K562 (cell line): ENCODE results near the gene SH3YL1. TPM values are rescaled to one million over a fixed set of nuclear protein-coding genes. Genes with fewer than 3 reads are reported as not detected.

ENCODE experiments used
- CCNT2 ChIP-seq: IDR thresholded peaks from 2 replicates; pipeline ENCODE4 v1.6.1; 2011; ENCODE audit warnings: borderline replicate concordance, low read depth, mild to moderate bottlenecking, moderate library complexity, mixed read lengths, low read length; ENCODE audit not compliant: insufficient read length; ENCODE audit errors: extremely low read depth
- POLR2G ChIP-seq: fragments of 200-400 bp; formaldehyde crosslinking; IDR thresholded peaks from 2 replicates; pipeline ENCODE4 v1.6.1; 2017; ENCODE audit warnings: low read depth, mild to moderate bottlenecking, antibody characterized with exemption, low read length, moderate library complexity
- RBFOX2 ChIP-seq: fragments of 200-400 bp; formaldehyde crosslinking; IDR thresholded peaks from 2 replicates; pipeline ENCODE4 v1.6.1; 2017; ENCODE audit warnings: low read depth, mild to moderate bottlenecking, low read length, moderate library complexity
- SRSF7 ChIP-seq: fragments of 200-400 bp; formaldehyde crosslinking; optimal IDR thresholded peaks from 2 replicates; pipeline ENCODE3; 2017; ENCODE audit warnings: mild to moderate bottlenecking, low read depth, low read length
- TCFL5 ChIP-seq: fragments of 250-450 bp; sonication (Bioruptor Pico); conservative IDR thresholded peaks from 2 replicates; pipeline ENCODE4 v1.6.1; 2021; ENCODE audit warnings: mild to moderate bottlenecking, moderate library complexity, matching md5 sums
- TRIM24 ChIP-seq, 2 experiments: fragments of 450-650 bp; IDR thresholded peaks; 2 replicates each; pipeline ENCODE4 v1.6.1; 2016
- polyA plus RNA-seq, 8 experiments: library from polyadenylated mRNA; depleted of rRNA in 4 of 8; stranded (reverse) in 5 of 8; unstranded in 3 of 8; fragments of >200 nt; fragmentation: Nextera tagmentation in 2 of 8; fragmentation: Illumina TruSeq in 1 of 8; extraction: Ambion mirVana in 2 of 8; extraction: Trizol in 1 of 8; gene quantifications; 2 replicates each; pipeline versions ENCODE4 v1.2.1 to v1.2.3, GENCODE V29; 2011 to 2014; ENCODE audit warnings: inconsistent platforms in 1 of 8, missing spikeins in 1 of 8
- total RNA-seq, 7 experiments: library from RNA; depleted of rRNA in 6 of 7; stranded (reverse); fragments of >200 nt in 6 of 7; fragmentation: Illumina TruSeq in 2 of 7; extraction: Trizol in 2 of 7; gene quantifications; 2 replicates each; pipeline versions ENCODE4 v1.2.1 to v1.2.3, GENCODE V29; 2011 to 2021; ENCODE audit warnings: low replicate concordance in 1 of 7
- TF ChIP-seq, protein P1 (sequence below): sonication (generic); formaldehyde crosslinking; IDR thresholded peaks from 2 replicates; pipeline ENCODE4 v1.8.1; 2023; ENCODE audit warnings: mild to moderate bottlenecking, missing genetic modification reagents
- TF ChIP-seq, protein P2 (sequence below): sonication (generic); formaldehyde crosslinking; IDR thresholded peaks from 2 replicates; pipeline ENCODE4 v1.8.0; 2022; ENCODE audit warnings: missing genetic modification reagents, mild to moderate bottlenecking, moderate library complexity, borderline replicate concordance
- TF ChIP-seq, protein P3 (sequence below): fragments of 250-450 bp; sonication (Bioruptor Pico); IDR thresholded peaks from 2 replicates; pipeline ENCODE4 v1.5.0; 2020; ENCODE audit warnings: mild to moderate bottlenecking, borderline replicate concordance
- TF ChIP-seq, protein P4 (sequence below): fragments of 450-650 bp; IDR thresholded peaks from 2 replicates; pipeline ENCODE4 v1.6.1; 2016; ENCODE audit warnings: low read depth, mild to moderate bottlenecking, moderate library complexity

The SH3YL1 gene
- total and polyA plus RNA-seq, 9 of the 15 experiments (the other 6 are each of a cell fraction or from before 2014, with no cell fraction given), result 3.9 to 7.8 (median 5.3) TPM

DNA sequence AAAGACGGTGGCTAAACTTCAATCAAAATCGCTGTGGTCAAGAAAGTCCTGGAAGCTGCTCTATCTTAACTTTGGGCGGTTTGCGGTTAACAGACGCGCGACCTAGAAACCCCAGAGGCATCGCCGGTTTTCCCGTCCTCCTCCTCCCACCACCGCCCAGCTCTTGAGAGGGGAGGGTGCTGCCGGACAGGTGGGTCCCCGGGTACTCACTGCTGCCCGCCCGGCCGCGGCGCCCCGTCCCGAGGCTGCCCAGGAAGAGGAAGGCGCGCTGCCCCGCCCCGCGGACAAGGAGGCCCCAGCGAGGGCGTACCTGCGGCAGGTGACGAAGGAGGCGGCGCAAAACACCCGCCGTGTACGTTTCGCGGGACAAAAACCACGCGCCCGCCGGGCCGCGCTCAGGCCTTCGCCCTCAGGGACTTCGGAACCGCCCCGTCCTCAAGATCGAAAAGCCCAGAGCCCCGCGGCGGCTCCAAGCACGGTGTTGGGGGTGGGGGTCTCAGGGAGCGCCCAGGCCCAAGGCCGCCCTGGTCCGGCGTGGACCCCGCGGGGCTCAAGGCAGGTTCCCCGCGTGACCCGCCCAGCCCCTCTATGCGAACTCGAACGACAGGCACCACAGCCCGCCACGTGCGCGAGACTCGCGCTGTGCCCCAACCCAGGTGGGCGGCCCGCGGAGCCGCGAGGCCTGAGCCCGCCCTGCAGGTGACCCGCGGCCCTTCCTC is at the start of gene SH3YL1 (continued):
- TF ChIP-seq RBFOX2 (no peak), POLR2G (0 out of 2 replicates have a peak, but pooled peaks have one; percentile 31), CCNT2 (no peak), TCFL5 (CRISPR knock-in tag) (no peak), SRSF7 (peak; percentile 58), TRIM24 (IDR thresholded peaks at IDR 0.05) (no peak)
- TF ChIP-seq, protein P1, sequence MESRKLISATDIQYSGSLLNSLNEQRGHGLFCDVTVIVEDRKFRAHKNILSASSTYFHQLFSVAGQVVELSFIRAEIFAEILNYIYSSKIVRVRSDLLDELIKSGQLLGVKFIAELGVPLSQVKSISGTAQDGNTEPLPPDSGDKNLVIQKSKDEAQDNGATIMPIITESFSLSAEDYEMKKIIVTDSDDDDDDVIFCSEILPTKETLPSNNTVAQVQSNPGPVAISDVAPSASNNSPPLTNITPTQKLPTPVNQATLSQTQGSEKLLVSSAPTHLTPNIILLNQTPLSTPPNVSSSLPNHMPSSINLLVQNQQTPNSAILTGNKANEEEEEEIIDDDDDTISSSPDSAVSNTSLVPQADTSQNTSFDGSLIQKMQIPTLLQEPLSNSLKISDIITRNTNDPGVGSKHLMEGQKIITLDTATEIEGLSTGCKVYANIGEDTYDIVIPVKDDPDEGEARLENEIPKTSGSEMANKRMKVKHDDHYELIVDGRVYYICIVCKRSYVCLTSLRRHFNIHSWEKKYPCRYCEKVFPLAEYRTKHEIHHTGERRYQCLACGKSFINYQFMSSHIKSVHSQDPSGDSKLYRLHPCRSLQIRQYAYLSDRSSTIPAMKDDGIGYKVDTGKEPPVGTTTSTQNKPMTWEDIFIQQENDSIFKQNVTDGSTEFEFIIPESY (CRISPR knock-in tag), result peak; percentile 97
- TF ChIP-seq, protein P2, sequence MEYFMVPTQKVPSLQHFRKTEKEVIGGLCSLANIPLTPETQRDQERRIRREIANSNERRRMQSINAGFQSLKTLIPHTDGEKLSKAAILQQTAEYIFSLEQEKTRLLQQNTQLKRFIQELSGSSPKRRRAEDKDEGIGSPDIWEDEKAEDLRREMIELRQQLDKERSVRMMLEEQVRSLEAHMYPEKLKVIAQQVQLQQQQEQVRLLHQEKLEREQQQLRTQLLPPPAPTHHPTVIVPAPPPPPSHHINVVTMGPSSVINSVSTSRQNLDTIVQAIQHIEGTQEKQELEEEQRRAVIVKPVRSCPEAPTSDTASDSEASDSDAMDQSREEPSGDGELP (CRISPR knock-in tag), result 0 out of 2 replicates have a peak, but pooled peaks have one; percentile 15
- TF ChIP-seq, protein P3, sequence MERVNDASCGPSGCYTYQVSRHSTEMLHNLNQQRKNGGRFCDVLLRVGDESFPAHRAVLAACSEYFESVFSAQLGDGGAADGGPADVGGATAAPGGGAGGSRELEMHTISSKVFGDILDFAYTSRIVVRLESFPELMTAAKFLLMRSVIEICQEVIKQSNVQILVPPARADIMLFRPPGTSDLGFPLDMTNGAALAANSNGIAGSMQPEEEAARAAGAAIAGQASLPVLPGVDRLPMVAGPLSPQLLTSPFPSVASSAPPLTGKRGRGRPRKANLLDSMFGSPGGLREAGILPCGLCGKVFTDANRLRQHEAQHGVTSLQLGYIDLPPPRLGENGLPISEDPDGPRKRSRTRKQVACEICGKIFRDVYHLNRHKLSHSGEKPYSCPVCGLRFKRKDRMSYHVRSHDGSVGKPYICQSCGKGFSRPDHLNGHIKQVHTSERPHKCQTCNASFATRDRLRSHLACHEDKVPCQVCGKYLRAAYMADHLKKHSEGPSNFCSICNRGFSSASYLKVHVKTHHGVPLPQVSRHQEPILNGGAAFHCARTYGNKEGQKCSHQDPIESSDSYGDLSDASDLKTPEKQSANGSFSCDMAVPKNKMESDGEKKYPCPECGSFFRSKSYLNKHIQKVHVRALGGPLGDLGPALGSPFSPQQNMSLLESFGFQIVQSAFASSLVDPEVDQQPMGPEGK, result no peak
- TF ChIP-seq, protein P4, sequence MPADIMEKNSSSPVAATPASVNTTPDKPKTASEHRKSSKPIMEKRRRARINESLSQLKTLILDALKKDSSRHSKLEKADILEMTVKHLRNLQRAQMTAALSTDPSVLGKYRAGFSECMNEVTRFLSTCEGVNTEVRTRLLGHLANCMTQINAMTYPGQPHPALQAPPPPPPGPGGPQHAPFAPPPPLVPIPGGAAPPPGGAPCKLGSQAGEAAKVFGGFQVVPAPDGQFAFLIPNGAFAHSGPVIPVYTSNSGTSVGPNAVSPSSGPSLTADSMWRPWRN, result no peak
- TF ChIP-seq, all 486 proteins: peak for 12
